SK-N-SH (cell line): ENCODE data around the gene CSTPP1. TPM values are rescaled to one million over a fixed set of nuclear protein-coding genes. Genes with fewer than 3 reads are reported as not detected.

Source experiments
- CTCF ChIA-PET: fragments of 300-600, 350-600 bp; formaldehyde crosslinking; extraction: SDS; loops from one replicate; lab custom pipeline; 2021; lab: Yijun Ruan, JAX
- POLR2A ChIA-PET: fragments of 350-600 bp; sonication (Branson Sonifier 250); formaldehyde crosslinking; extraction: SDS; loops from one replicate; lab custom pipeline; 2020; ENCODE audit warnings: antibody characterized with exemption, inconsistent platforms; lab: Yijun Ruan, JAX
- DNase-seq: peaks from one replicate; pipeline ENCODE4 v3.0.0; 2012
- H2AFZ ChIP-seq: fragments of 200-600 bp; sonication (generic); 2 replicates; pipeline ENCODE4 v1.8.1; 2016; ENCODE audit warnings: antibody characterized with exemption, mild to moderate bottlenecking, low read depth
- H3F3A ChIP-seq: fragments of 200-600 bp; sonication (generic); replicated peaks from 2 replicates; pipeline ENCODE3; 2016; ENCODE audit warnings: antibody characterized with exemption, mild to moderate bottlenecking; ENCODE audit not compliant: insufficient read depth
- H3K27ac ChIP-seq, 2 experiments: fragments of 200-500 bp in 1 of 2; fragments of 200-600 bp in 1 of 2; sonication (Bioruptor generic) in 1 of 2; sonication (generic), shearing (Covaris generic) in 1 of 2; 2 replicates each; pipeline versions ENCODE4 v1.5.1 to v1.6.1; 2014 to 2016; ENCODE audit warnings: low read depth in 2 of 2, inconsistent platforms in 1 of 2, low read length in 1 of 2, mild to moderate bottlenecking in 1 of 2, mixed read lengths in 1 of 2
- H3K27me3 ChIP-seq: fragments of 200-600 bp; sonication (generic), shearing (Covaris generic); 2 replicates; pipeline ENCODE4 v1.6.1; 2016; ENCODE audit warnings: mixed run types; ENCODE audit not compliant: insufficient read depth
- H3K36me3 ChIP-seq, 2 experiments: fragments of 200-500 bp in 1 of 2; fragments of 200-600 bp in 1 of 2; sonication (Bioruptor generic) in 1 of 2; sonication (generic) in 1 of 2; replicated peaks in 1 of 2; 2 replicates each; pipeline versions ENCODE3 to v1.5.1; 2014 to 2016; ENCODE audit warnings: low read length in 1 of 2, mild to moderate bottlenecking in 1 of 2; ENCODE audit not compliant: insufficient read depth in 2 of 2, control insufficient read depth in 1 of 2
- H3K4me1 ChIP-seq, 2 experiments: fragments of 200-500 bp in 1 of 2; fragments of 200-600 bp in 1 of 2; sonication (Bioruptor generic) in 1 of 2; sonication (generic), shearing (Covaris generic) in 1 of 2; 2 replicates each; pipeline versions ENCODE4 v1.5.1 to v1.6.1; 2014 to 2016; ENCODE audit warnings: low read depth in 1 of 2, low read length in 1 of 2, mixed run types in 1 of 2; ENCODE audit not compliant: insufficient read depth in 2 of 2, control insufficient read depth in 1 of 2
- H3K4me2 ChIP-seq: fragments of 200-600 bp; sonication (generic), shearing (Covaris generic); 2 replicates; pipeline ENCODE4 v1.6.1; 2017; ENCODE audit warnings: mixed run types
- H3K4me3 ChIP-seq, 2 experiments: fragments of 200-500 bp in 1 of 2; fragments of 200-600 bp in 1 of 2; sonication (Bioruptor generic) in 1 of 2; sonication (generic), shearing (Covaris generic) in 1 of 2; 2 replicates each; pipeline versions ENCODE4 v1.5.1 to v1.8.1; 2014 to 2016; ENCODE audit warnings: low read depth in 2 of 2, inconsistent platforms in 1 of 2, low read length in 1 of 2, mild to moderate bottlenecking in 1 of 2, mixed read lengths in 1 of 2, moderate library complexity in 1 of 2
- H3K79me2 ChIP-seq: fragments of 200-600 bp; sonication (generic); 2 replicates; pipeline ENCODE4 v1.8.1; 2017; ENCODE audit warnings: mild to moderate bottlenecking; ENCODE audit not compliant: insufficient read depth
- H3K9ac ChIP-seq: fragments of 200-600 bp; sonication (generic); 2 replicates; pipeline ENCODE4 v1.6.1; 2017; ENCODE audit warnings: mixed run types
- H3K9me2 ChIP-seq: fragments of 200-600 bp; sonication (generic); 2 replicates; pipeline ENCODE4 v1.6.1; 2017; ENCODE audit warnings: mixed run types
- H3K9me3 ChIP-seq: fragments of 200-600 bp; sonication (generic); 2 replicates; pipeline ENCODE4 v1.6.1; 2017; ENCODE audit warnings: mixed run types, mild to moderate bottlenecking, moderate library complexity
- H4K20me1 ChIP-seq: fragments of 200-600 bp; sonication (generic); 2 replicates; pipeline ENCODE4 v1.6.1; 2017; ENCODE audit warnings: mild to moderate bottlenecking, mixed run types; ENCODE audit not compliant: insufficient read depth
- CHD2 ChIP-seq: fragments of 150-350 bp; IDR thresholded peaks from 2 replicates; pipeline ENCODE4 v1.6.1; 2018; ENCODE audit warnings: low read length; ENCODE audit not compliant: partially characterized antibody
- ELF1 ChIP-seq: IDR thresholded peaks from 2 replicates; pipeline ENCODE4 v1.4.0; 2012
- EP300 ChIP-seq, 2 experiments: IDR thresholded peaks; 2 replicates each; pipeline versions ENCODE4 v1.4.0 to v1.6.1; 2012; ENCODE audit warnings: borderline replicate concordance in 1 of 2, low read depth in 1 of 2, low read length in 1 of 2
- EZH2phosphoT487 ChIP-seq: fragments of 200-600 bp; sonication (generic); IDR thresholded peaks from 2 replicates; pipeline ENCODE4 v1.6.1; 2017; ENCODE audit warnings: low read depth, mixed run types, mild to moderate bottlenecking, antibody characterized with exemption, moderate library complexity, borderline replicate concordance
- JUND ChIP-seq: IDR thresholded peaks from 2 replicates; pipeline ENCODE4 v1.4.0; 2012
- MEF2A ChIP-seq: IDR thresholded peaks from 2 replicates; pipeline ENCODE4 v1.4.0; 2012; ENCODE audit warnings: low read depth, borderline replicate concordance
- NRF1 ChIP-seq: IDR thresholded peaks from 2 replicates; pipeline ENCODE4 v1.6.1; 2012; ENCODE audit warnings: low read depth, mild to moderate bottlenecking, low read length
- POLR2AphosphoS5 ChIP-seq: IDR thresholded peaks from 2 replicates; pipeline ENCODE4 v1.6.1; 2012; ENCODE audit warnings: low read depth, low read length
- RAD21 ChIP-seq: IDR thresholded peaks from 2 replicates; pipeline ENCODE4 v1.6.1; 2012; ENCODE audit warnings: mild to moderate bottlenecking, low read length
- RCOR1 ChIP-seq: fragments of 150-350 bp; IDR thresholded peaks from 2 replicates; pipeline ENCODE4 v1.6.1; 2017; ENCODE audit warnings: antibody characterized with exemption, low read length
- RFX5 ChIP-seq: IDR thresholded peaks from 2 replicates; pipeline ENCODE4 v1.6.1; 2012; ENCODE audit warnings: mild to moderate bottlenecking, improper control_type of control experiment, low read length
- SMC3 ChIP-seq: IDR thresholded peaks from 2 replicates; pipeline ENCODE4 v1.6.1; 2012; ENCODE audit warnings: low read depth, low read length, improper control_type of control experiment
- TAF1 ChIP-seq: IDR thresholded peaks from 2 replicates; pipeline ENCODE4 v1.6.1; 2012; ENCODE audit warnings: low read depth, mild to moderate bottlenecking, low read length, moderate library complexity, borderline replicate concordance
- TEAD4 ChIP-seq: IDR thresholded peaks from 2 replicates; pipeline ENCODE4 v1.4.0; 2012; ENCODE audit warnings: mild to moderate bottlenecking, borderline replicate concordance; ENCODE audit not compliant: insufficient read depth
- WGBS: methylation state at CpG from one replicate; pipeline ENCODE4 v1.1.6; 2017; ENCODE audit warnings: low lambda C conversion rate; 5-methylcytosine and 5-hydroxymethylcytosine counted together
- polyA plus RNA-seq, 3 experiments: library from polyadenylated mRNA; depleted of rRNA; stranded (reverse); fragments of >200 nt; gene quantifications; 2 replicates each; pipeline ENCODE4 v1.2.3, GENCODE V29; 2012
- TF ChIP-seq, protein P1 (sequence below): fragments of 200-600 bp; sonication (generic); IDR thresholded peaks from 2 replicates; pipeline ENCODE4 v1.6.1; 2017; ENCODE audit warnings: antibody characterized with exemption, mild to moderate bottlenecking, moderate library complexity
- TF ChIP-seq, protein P2 (sequence below): IDR thresholded peaks from 2 replicates; pipeline ENCODE4 v1.6.1; 2012; ENCODE audit warnings: mild to moderate bottlenecking, low read depth, low read length, moderate library complexity
- TF ChIP-seq, protein P3 (sequence below): IDR thresholded peaks from 2 replicates; pipeline ENCODE4; 2012
- TF ChIP-seq, protein P4 (sequence below): IDR thresholded peaks from 2 replicates; pipeline ENCODE4 v1.4.0; 2012; ENCODE audit warnings: low read depth, borderline replicate concordance
- TF ChIP-seq, protein P5 (sequence below): IDR thresholded peaks from 2 replicates; pipeline ENCODE4 v1.4.0; 2012; ENCODE audit warnings: low read depth

Gene CSTPP1
- polyA plus RNA-seq, 1 of the 3 experiments (the other 2 are of a cell fraction): 85.7 TPM

DNA sequence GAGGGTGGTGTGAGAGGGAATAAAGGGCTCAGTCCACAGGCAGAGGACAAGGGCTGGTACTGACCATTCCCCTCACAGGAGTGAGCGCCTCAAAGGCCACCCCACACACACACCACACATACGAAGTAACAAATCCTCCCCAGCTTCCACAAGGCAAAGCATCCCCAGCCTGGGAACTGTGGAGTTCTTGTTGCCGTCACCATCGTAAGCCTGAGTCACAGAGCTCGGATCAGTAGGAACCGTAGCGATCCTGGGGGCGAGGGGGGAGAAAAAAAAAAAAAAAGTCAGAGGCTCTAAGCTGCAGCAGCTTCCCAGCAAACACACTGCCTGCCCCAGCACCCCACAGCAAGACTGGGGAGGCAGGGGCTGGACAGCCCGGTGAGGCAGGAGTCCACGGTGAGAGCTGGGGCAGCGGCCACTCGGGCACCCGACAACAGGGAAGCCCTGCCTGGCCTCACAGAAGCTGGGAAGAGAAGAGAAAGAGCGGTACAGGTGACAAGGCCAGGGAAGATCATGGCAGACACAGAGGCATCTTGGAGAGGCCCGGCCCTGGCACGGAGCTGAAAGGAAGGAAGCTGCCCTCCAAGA is 228.8 kb downstream of the CSTPP1 start:
- DNase-seq: no peak
- Histone ChIP-seq H3K4me3 (no peak overlapping the region), H3K27ac (no peak overlapping the region), H3K9ac (no peak overlapping the region), H3K9me2 (no peaks in the 10 kb centered on the region), H3K4me2 (no peak overlapping the region), H3F3A (peaks cover 18% of the 10 kb centered on the region), H3K27me3 (no peaks in the 10 kb centered on the region), H2AFZ (no peak overlapping the region), H3K4me1 (no peaks in the 10 kb centered on the region; a peak in 1 of 4 replicates), H3K79me2 (peaks cover 9% of the 10 kb centered on the region), H3K36me3 (peaks cover 33 to 45% of the 10 kb centered on the region in 2 experiments), H3K9me3 (no peaks in the 10 kb centered on the region), H4K20me1 (peaks cover 8% of the 10 kb centered on the region; the same call in 1 of the 2 replicates)
- 91% methylated on average over 16 of the region's 16 CpGs for WGBS
- CTCF ChIA-PET: interaction anchor here (3.0 to 4.4 kb wide), 2 partner anchors 12 to 94 kb away, joined by 10 to 48 read pairs; no protein-coding TSS in a partner anchor
- TF ChIP-seq JUND: no peak
- TF ChIP-seq POLR2AphosphoS5: no peak
- no peak for TF ChIP-seq SMC3
- TF ChIP-seq RCOR1: no peak
- TF ChIP-seq EP300 (IDR thresholded peaks at IDR 0.05; ENCODE audit: borderline replicate concordance in 1 of 2, low read depth in 1 of 2, low read length in 1 of 2): no peak
- TF ChIP-seq TEAD4: no peak
- no peak for TF ChIP-seq EZH2phosphoT487
- TF ChIP-seq, protein P1, sequence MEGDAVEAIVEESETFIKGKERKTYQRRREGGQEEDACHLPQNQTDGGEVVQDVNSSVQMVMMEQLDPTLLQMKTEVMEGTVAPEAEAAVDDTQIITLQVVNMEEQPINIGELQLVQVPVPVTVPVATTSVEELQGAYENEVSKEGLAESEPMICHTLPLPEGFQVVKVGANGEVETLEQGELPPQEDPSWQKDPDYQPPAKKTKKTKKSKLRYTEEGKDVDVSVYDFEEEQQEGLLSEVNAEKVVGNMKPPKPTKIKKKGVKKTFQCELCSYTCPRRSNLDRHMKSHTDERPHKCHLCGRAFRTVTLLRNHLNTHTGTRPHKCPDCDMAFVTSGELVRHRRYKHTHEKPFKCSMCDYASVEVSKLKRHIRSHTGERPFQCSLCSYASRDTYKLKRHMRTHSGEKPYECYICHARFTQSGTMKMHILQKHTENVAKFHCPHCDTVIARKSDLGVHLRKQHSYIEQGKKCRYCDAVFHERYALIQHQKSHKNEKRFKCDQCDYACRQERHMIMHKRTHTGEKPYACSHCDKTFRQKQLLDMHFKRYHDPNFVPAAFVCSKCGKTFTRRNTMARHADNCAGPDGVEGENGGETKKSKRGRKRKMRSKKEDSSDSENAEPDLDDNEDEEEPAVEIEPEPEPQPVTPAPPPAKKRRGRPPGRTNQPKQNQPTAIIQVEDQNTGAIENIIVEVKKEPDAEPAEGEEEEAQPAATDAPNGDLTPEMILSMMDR: no peak
- no peak for TF ChIP-seq CHD2
- TF ChIP-seq ELF1: no peak
- TF ChIP-seq NRF1: no peak
- TF ChIP-seq, protein P2, sequence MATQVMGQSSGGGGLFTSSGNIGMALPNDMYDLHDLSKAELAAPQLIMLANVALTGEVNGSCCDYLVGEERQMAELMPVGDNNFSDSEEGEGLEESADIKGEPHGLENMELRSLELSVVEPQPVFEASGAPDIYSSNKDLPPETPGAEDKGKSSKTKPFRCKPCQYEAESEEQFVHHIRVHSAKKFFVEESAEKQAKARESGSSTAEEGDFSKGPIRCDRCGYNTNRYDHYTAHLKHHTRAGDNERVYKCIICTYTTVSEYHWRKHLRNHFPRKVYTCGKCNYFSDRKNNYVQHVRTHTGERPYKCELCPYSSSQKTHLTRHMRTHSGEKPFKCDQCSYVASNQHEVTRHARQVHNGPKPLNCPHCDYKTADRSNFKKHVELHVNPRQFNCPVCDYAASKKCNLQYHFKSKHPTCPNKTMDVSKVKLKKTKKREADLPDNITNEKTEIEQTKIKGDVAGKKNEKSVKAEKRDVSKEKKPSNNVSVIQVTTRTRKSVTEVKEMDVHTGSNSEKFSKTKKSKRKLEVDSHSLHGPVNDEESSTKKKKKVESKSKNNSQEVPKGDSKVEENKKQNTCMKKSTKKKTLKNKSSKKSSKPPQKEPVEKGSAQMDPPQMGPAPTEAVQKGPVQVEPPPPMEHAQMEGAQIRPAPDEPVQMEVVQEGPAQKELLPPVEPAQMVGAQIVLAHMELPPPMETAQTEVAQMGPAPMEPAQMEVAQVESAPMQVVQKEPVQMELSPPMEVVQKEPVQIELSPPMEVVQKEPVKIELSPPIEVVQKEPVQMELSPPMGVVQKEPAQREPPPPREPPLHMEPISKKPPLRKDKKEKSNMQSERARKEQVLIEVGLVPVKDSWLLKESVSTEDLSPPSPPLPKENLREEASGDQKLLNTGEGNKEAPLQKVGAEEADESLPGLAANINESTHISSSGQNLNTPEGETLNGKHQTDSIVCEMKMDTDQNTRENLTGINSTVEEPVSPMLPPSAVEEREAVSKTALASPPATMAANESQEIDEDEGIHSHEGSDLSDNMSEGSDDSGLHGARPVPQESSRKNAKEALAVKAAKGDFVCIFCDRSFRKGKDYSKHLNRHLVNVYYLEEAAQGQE: no peak
- TF ChIP-seq TAF1: no peak
- TF ChIP-seq, protein P3, sequence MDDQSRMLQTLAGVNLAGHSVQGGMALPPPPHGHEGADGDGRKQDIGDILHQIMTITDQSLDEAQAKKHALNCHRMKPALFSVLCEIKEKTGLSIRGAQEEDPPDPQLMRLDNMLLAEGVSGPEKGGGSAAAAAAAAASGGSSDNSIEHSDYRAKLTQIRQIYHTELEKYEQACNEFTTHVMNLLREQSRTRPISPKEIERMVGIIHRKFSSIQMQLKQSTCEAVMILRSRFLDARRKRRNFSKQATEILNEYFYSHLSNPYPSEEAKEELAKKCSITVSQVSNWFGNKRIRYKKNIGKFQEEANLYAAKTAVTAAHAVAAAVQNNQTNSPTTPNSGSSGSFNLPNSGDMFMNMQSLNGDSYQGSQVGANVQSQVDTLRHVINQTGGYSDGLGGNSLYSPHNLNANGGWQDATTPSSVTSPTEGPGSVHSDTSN: no peak
- TF ChIP-seq, protein P4, sequence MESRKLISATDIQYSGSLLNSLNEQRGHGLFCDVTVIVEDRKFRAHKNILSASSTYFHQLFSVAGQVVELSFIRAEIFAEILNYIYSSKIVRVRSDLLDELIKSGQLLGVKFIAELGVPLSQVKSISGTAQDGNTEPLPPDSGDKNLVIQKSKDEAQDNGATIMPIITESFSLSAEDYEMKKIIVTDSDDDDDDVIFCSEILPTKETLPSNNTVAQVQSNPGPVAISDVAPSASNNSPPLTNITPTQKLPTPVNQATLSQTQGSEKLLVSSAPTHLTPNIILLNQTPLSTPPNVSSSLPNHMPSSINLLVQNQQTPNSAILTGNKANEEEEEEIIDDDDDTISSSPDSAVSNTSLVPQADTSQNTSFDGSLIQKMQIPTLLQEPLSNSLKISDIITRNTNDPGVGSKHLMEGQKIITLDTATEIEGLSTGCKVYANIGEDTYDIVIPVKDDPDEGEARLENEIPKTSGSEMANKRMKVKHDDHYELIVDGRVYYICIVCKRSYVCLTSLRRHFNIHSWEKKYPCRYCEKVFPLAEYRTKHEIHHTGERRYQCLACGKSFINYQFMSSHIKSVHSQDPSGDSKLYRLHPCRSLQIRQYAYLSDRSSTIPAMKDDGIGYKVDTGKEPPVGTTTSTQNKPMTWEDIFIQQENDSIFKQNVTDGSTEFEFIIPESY: no peak
- TF ChIP-seq, protein P5, sequence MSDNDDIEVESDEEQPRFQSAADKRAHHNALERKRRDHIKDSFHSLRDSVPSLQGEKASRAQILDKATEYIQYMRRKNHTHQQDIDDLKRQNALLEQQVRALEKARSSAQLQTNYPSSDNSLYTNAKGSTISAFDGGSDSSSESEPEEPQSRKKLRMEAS: no peak
- no peak for TF ChIP-seq RFX5
- TF ChIP-seq RAD21: no peak
- no peak for TF ChIP-seq MEF2A
- POLR2A ChIA-PET: interaction anchor here (0.6 kb wide), 1 partner anchor 252 kb away, joined by 3 read pairs; no protein-coding TSS in a partner anchor
